GM12875 (cell line): Measurements from ENCODE around the gene DCX.

Experiments used
- H3K4me3 ChIP-seq: one replicate; pipeline ENCODE4 v1.5.1; 2011; ENCODE audit warnings: low read depth, low read length, control low read depth
- TF ChIP-seq, protein P1 (sequence below): IDR thresholded peaks from 2 replicates; pipeline ENCODE4 v1.5.1; 2011; ENCODE audit warnings: low read depth, mild to moderate bottlenecking, control low read depth, inconsistent platforms, low read length, moderate library complexity, borderline replicate concordance; ENCODE audit not compliant: insufficient read depth

Gene DCX

DNA sequence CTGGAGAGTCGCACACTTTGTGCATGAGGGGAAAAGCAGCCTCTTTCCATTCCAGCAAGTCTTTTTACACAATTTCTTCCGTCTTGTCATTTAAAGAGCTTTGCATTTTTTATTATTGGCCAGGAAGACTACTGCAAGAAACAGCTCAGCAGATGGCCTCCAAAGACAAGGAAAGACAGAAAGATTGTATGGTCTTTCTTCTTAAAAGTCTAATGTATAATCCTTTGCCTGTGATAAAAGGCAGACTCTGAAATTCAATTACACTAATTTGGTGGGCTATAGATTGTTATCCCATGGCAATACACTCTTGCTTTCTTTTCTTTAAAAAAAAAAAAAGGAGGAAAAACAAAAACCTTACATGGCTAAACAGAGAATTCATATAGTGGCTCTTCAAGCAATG, 147.6 kb downstream of the DCX start:
- TF ChIP-seq, protein P1, sequence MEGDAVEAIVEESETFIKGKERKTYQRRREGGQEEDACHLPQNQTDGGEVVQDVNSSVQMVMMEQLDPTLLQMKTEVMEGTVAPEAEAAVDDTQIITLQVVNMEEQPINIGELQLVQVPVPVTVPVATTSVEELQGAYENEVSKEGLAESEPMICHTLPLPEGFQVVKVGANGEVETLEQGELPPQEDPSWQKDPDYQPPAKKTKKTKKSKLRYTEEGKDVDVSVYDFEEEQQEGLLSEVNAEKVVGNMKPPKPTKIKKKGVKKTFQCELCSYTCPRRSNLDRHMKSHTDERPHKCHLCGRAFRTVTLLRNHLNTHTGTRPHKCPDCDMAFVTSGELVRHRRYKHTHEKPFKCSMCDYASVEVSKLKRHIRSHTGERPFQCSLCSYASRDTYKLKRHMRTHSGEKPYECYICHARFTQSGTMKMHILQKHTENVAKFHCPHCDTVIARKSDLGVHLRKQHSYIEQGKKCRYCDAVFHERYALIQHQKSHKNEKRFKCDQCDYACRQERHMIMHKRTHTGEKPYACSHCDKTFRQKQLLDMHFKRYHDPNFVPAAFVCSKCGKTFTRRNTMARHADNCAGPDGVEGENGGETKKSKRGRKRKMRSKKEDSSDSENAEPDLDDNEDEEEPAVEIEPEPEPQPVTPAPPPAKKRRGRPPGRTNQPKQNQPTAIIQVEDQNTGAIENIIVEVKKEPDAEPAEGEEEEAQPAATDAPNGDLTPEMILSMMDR, result no peak
- H3K4me3 ChIP-seq, result no peak overlapping the region

DNA sequence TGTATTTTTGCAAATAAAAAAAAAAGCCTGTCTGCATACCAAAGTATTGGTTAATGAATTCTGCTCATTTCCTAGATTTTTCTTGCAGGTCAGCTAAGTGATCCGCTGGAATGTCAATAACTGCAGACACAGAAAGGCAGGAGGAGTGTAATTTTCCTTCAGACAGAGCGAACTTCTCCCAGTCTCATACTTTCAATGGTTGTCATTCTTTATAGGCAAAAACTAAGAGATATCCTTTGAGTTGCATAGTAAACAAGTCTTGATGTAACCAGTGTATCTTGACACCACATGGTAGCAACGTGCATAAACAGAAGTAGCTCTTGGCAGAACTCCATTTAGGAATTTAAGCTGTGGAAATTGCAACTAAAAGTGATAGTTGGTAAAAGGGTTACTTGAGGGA, 149.9 kb downstream of the DCX start:
- TF ChIP-seq, protein P1, result no peak
- H3K4me3 ChIP-seq, result no peak overlapping the region

DNA sequence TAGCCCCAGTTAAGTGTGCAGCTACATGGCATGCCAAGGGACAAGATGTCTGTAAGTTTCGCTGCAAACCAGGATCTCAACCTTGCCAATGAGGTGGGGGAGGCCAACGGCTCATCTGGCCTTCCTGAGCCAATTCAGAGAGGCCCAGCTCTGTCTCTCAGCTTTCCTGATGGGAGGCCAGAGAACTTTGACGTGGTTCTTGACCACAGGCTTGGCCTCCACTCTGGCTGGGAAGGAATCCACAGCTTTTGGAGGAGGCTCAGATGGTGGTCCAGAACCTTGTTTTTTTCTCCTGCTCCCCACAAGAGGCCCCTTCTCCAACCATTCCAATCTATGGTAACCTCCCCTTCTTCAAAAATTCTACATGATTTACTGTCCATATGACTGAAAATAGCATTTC, 151.5 kb downstream of the DCX start:
- H3K4me3 ChIP-seq, result no peak overlapping the region
- TF ChIP-seq, protein P1, result no peak

DNA sequence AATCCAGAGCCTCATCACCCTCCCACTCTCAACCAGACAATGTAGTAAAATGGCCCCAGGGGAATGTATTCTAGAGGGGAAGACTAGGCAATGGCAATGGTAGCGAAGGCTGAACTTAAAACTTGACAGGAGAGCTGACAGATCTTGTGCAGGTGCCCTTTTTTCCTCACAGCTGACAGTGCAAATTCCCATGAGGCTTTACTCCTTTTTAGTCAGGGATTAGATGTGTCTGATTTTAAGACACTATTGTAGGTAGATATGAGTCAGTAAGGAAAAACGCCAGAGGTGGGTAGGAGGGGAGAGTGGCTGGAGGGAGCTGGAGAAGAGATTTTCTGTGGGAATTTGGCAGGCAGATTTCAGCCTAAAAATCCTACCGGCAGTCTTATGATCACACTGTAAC, 152.4 kb downstream of the DCX start:
- H3K4me3 ChIP-seq, result no peak overlapping the region
- TF ChIP-seq, protein P1, result no peak

DNA sequence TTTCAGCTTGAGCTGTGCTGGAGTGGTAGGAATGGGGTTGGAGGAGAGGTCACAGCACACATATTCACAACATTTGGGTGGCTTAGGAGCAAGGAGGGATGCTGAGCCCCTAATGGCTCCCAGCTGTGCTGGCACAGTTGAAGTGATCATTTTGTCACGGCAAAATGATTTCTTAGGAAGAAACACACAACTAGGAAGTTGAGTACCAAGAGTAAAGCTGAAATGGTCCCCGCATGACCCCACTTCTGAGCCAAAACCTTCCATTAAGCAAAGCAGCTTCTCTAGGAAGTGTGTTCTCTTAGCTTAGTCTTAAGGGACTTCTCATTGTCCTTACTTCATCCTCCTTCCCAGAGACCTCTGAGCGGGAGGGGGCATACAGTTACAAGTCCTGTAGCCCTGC, 154.3 kb downstream of the DCX start:
- TF ChIP-seq, protein P1, result no peak
- H3K4me3 ChIP-seq, result no peak overlapping the region

DNA sequence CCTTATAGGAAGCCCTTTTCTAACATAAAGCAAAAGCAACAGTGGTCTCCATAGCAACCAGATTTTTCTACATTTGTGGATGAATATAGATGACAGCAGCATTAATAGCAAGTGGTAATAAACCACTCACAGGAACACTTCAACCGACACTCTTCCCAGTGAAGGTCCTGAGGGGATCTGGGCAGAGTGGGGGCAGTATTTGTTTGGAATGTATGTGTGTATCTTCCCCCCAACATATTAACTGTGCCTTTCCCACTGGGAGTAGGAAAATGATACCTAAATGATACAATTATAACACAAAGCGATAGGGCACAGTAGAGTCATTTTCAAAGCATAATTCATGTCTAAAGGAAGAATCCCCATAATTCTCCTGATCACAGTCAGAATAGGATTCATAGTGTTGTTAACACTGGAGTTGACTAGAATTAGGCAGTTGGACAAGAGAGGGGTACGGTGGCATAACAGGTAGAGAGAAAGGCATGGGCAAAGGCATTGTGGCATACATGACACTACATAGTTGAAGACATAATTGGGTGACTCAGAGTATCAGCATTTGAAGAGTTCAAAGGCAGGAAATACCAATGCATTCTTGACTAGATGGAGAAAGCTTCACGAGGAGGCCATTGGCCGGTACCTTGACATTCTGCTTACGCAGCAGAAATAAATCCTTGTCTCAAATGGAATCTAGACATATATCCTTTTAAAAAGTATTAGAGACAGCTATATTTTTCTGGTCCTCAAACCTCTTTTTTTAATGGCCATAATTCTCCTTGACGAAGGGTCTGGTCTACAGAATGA, 156.9 kb downstream of the DCX start:
- H3K4me3 ChIP-seq, result no peak overlapping the region

More for the DNA sequence above, 156.9 kb downstream of the DCX start:
- TF ChIP-seq, protein P1, result no peak
